Activated CD4-positive, alpha-beta T cell treated with anti-CD3 and anti-CD28 coated beads, Interleukin-2, Interleukin-4, amounts not matched to agents 100 ng/mL and 50 ng/mL, durations not matched to agents 16 hours and 8 hours (primary cell): ENCODE data around the gene RYR2.
A peak's percentile ranks its signal among the peaks of the same experiment; 100 is the strongest.
"Not testable (repeated sequence)": the region's sequence is repeated elsewhere in the genome, so short reads cannot be mapped to it uniquely, and the experiment has no call there.

Source experiments
- DNase-seq: peaks from one replicate; pipeline ENCODE4 v3.0.0-alpha.2; 2020; ENCODE audit warnings: low spot score

RYR2 gene

DNA sequence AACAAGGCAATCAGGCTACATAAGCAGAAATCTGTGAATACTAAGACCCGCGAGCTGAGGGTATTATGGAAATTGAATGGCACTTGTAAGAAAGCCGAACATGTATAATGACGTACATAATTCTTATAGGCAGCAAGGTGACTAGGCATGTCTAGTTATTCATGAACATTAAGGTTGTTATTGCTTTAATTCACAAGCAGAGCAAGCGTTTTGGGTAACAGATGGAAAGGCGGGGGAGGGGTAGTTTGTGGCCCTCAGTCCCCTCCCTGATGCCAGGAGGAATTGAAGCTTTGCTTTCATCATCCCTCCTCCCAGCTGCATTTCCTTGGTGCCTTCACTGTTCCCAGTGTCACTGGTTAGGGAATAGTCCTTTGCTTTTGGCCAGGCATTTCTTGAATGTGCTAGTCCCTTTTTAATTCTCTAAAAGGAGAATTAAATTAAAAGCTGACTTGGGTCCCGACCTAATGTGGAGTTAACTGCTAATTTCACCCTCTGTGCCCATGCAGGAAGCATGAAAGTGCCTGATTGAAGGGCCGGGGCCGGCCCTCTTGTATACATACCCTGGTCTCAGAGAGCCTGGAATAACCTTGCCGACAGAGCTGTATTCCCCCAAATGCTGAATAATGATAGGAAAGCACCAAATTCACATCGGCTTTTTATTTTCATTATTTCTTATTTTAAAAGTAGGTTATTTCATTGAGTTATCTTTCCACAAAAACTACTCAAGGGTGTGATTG lies 42.5 kb downstream of the RYR2 start:
- DNase-seq, result no peak

DNA sequence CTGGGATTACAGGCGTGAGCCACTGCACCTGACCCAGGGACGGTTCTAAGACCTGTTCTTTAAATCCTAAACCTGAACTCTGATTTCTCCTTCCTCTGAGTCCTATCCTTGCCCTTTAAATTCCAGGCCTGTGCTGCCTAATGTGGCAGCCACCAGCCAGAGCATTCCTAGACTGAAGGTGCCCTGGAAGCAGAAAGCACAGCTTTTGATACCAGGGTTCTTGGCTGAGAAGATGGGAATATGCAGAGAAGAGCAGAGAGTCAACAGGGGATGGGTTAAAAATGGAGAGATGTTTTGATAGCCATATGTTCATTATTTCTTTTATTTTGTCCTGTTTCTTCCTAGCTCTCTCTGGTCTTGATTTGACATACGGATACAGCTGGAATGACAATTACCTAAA lies 49.7 kb downstream of the RYR2 start:
- no peak for DNase-seq

DNA sequence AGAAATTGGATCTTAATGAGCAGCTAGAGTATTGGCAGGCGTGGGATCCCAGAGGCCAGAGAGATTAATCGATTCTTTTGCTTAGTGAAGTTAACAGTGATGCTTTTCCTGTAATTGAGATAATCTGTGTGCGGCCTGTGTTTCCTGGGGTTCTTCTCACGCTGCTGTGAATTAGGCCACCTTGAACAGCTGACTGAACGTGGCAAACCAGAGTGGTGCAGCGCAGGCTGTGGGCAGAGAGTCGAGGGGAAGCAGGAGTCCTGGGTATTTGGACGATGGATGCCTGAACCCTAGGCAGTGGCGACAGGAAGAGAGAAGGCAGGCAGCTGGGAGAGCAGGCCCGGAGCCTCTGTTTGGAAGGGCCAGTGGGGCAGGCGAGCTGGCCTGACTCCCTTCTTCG lies 51.7 kb downstream of the RYR2 start:
- DNase-seq, result no peak

DNA sequence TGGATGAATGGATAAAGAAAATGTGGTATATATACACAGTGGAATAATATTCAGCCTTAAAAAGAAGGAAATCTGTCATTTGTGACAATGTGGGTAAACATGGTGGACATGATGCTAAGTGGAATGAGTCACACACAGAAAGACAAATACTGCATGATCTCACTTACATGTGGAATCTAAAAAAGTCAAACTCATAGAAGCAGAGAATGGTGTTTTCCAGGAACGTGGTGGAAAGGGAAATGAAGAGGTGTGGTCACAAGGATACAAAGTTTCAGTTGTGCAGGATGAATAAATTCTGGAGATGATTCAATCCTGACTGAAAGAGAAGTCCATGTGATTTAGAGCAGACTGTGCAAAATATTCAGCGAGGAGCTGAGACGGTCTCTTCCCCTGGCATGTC lies 56.6 kb downstream of the RYR2 start:
- no peak for DNase-seq

DNA sequence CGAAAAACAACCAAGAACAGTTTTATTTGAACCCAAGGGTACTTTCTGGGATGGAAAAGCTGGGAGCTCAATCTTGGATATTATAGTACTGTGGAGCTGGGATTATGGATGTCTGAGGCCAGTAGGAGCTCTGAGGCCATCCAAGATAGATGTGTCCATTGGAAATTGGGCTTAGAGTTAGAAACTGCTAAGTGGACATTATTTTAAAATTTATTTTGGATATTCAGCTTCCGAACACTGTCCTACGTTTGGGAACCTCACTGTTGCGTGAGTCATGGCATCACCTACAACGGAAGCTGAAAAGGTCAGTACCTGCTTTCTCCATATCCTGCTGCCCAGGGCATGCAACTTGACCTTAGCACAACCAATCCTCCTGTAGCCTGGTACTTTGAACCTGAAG lies 61.0 kb downstream of the RYR2 start:
- no peak for DNase-seq

DNA sequence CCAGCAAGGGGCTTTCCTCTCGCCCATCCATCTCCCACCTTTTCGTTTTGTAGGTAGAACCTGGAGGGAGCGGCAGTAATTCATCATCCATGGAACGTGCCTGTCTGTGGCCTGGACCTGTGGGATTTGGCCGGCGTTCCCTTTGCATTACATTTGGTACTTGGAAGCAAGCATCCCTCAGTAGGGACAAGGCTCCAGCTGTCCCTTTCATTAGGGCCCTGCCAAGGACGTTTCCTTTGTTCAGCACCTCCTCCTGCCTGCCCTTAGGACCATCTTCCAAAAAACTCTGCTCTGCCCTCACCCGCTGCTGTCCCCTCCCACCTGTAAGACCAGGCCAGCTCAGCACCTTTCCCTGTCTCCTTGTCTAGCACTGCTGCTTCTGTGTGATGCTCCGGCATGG lies 62.1 kb downstream of the RYR2 start:
- DNase-seq, result no peak

DNA sequence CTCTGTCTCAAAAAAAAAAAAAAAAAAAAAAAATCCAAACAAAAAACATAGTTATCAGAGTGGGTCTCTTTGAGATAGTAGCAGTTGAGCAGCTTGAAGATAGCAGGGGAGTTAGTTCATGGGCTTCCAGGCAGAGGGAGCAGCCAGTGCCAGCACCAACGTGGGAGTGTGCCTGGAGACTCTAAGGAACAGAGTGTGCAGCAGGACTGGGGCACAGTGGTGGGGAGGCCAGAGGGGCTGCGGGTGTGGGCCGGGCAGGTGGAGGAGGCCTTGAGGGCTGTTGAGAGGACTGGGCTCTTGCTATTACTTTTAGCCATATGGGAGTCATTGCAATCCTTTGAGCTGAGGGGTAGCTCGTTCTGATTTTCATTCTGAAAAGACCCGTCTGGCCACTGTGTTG lies 63.8 kb downstream of the RYR2 start:
- no peak for DNase-seq

DNA sequence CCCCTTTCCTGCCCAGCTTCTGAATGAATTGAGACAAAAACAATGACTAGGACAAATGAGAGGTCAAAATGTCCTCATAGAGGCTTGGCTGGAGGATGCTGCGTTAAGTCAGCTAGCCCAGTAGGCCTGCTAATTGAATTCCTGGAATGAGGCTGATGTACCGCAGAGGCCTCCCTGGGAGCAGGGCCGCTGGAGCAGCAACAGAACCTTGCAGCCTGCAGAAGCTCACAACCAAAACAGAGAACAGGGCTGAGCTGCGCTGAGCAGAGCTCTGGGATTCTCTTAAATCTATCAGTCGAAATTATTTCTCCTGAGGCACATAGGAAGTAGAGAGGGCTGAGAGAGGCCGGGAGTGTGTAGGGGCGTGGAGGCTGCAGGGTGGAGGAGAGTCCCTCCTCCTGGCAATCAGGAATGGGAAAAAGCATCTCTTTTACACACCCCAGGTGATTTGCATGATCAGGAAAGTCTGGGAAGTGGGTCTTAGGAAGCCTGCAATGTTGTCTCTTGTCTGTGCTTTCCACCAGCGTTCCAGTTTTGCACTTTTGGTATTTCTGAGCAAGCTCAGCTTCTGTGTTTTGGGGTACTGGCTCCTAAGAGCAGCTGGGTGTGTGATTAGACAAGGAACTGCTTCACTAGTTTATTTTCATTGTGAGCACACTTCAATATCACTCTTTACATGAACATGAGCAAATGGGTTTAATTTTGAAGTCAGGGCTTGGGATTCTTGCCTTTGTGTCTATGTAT lies 66.5 kb downstream of the RYR2 start:
- DNase-seq, result no peak

DNA sequence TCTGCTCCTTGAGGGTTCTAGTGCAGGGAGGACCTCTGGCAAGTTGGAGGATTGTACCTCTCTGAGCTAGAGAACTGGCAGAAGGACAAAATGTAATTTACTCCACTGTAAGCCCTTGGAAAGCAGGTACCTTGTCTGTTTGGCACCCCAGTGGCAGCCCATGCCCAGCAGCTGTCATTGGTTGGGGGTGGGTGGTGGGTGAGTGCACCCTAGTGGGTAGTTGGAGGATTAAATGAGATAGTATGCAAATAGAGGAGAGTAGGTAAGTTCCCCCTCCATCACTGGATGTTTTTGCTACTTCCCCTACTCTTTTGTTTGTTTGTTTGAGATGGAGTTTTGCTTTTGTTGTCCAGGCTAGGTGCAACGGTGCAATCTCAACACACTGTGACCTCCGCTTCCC lies 69.8 kb downstream of the RYR2 start:
- DNase-seq, result no peak

DNA sequence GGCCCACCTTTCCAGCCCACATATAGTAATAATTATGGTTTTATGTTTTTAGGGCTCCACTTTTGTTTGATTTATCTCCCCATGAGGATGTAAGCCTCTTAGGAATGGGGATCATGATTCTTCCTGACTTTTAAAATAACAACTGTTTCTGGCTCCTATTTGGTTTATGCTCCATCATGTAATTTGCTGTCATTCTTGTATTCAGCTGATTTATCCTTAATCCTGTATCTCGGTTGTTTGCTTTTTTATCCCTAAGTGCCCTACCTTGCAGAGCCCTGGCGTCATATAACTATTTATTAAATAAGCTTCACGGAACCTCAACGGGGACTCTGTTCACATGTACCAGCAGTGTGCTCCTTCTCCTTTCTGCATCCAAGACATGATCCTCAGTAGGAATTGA lies 70.7 kb downstream of the RYR2 start:
- DNase-seq, result no peak

DNA sequence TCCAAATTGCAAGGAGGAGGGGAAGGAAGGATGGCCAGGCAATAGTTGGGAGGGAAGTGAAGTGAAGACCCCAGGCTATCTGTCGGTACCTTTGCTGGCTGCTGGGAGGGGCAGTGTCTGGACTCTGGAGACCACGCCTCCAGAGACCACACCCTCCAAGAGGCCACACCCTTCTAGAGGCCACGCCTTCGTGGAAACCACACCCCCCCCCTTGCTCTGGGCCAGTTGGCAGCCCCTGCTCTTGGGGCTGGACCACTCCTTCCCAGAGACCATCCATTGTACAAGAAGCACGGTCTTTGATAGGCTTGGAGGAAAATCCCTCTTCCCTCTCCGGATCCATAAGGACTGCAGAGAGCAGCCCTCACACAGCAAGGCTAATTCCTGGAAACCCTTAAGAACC lies 73.1 kb downstream of the RYR2 start:
- no peak for DNase-seq

DNA sequence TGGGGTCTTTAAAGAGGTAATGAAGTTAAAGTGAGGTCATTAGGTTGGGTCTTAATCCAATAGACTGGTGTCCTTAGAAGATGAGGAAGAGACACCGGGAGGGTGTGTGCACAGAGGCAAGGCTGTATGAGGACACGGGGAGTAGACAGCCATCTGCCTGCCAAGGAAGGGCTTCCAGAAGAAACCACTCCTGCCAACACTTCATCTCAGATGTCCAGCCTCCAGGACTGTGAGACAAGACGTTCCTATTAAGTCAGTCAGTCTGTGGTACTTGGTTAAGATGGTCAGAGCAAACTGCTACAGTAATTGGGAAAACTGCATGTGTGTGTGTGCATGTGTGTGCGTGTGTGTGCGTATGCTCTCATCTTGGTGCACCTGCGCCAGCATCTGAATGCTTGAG lies 77.1 kb downstream of the RYR2 start:
- DNase-seq, result no peak

DNA sequence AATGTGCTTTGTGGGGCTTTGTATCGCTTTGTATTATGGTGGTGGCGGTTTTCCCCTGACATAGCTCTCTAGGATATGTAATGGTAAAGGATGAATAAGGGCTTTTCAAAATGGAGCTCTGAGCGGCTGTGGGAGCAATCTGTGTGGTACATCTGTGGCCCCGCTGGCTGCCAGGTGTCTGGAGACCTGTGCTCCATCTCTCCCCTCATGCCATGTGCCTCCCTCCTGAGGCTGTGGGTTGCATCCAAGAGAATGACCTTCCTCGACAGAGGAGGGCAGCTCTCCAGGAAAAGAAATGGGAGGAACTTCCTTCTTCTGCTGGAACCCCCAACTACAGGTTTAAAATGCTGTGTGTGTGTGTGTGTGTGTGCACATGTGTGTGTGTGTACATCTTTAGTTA lies 78.7 kb downstream of the RYR2 start:
- no peak for DNase-seq

DNA sequence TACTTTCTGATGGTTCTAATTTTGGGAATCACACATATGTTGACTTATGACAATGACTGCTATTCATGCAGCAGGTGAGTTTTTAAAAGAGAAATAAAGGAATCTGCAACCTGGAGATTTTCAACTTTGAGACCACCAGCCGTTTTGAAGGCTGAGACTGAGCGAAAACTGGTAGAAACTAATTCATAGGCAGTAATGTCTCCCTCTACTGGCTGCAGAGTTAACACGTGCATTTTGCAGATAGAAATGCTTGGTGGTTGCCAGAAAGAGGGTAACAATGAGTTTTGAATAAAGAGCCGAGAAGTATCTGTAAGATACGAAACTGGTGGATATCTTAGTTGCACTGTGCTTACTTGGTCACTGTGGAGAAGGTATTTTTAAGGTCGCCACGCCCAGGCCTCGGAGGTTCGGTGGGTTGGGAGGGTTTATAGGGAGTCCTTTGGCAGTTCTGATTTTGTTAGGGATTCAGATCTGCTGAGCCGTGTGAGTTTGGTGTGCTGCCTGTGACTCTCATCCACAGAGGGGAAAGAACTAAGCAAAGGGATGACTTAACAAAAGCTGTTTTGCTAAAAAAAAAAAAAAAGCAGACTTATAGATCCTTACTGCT lies 83.0 kb downstream of the RYR2 start:
- DNase-seq, result peak; percentile 5

DNA sequence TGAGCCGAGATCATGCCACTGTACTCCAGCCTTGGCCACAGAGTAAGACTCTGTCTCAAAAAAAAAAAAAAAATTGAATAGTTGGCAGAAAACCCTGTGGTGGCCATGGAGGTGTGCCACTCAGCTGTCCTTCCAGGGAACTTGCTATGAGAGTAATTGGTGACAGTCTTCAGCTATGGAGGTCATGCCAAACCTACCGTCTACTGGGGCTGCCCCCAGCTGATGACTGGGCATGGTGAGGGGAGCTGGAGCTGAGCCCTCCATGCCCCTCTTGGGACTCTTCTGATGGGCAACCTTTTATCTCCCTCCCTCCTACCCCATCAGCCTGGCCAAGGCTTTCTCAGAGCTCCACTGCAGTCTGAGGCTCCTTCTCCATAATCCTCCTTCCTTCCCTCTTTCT lies 84.2 kb downstream of the RYR2 start:
- DNase-seq, result no peak

DNA sequence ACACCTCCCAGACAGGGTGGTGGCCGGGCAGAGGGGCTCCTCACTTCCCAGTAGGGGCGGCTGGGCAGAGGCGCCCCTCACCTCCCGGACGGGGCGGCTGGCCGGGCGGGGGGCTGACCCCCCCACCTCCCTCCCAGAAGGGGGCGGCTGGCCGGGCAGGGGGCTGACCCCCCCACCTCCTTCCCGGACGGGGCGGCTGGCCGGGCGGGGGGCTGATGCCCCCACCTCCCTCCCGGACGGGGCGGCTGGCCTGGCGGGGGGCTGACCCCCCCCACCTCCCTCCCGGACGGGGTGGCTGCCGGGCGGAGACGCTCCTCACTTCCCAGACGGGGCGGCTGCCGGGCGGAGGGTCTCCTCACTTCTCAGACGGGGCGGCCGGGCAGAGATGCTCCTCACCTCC lies 85.3 kb downstream of the RYR2 start:
- DNase-seq, result not testable (repeated sequence)

DNA sequence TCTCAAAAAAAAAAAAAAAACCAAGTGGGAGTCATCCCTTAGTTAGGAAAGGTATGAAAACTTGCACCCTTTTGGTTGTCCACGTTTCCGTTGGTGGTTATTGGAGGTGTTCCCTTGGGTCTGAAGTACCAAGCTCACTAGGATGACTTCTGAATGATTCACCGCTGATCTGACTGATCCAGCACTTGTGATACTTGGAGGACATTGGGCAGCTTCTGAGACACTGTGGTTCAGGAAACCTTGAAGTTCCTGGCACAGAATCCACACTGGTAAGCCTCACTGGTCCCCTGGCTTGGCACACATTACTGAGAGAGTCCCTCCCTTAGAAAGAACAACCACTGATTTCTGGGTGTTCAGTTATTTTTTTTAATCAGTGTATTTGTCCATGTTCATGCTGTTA lies 91.9 kb downstream of the RYR2 start:
- no peak for DNase-seq

DNA sequence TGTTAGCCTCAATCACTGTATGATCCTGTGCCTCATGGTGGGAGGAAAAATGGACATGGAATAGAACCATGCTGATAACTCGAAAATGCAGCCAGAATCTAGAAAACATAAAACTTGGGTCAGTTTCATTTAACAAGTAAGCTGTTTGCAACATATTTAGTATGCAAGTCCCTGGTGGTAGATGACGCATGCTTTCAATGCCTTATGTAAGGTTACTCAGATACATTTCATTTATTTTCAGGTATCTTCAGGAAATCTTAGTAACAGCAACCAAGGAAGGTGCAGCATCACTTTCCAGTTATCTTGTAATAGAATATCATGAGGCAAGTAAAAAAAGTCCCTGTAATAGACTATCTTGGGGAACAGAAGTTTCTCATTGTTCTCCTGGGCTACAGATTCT lies 92.9 kb downstream of the RYR2 start:
- no peak for DNase-seq

DNA sequence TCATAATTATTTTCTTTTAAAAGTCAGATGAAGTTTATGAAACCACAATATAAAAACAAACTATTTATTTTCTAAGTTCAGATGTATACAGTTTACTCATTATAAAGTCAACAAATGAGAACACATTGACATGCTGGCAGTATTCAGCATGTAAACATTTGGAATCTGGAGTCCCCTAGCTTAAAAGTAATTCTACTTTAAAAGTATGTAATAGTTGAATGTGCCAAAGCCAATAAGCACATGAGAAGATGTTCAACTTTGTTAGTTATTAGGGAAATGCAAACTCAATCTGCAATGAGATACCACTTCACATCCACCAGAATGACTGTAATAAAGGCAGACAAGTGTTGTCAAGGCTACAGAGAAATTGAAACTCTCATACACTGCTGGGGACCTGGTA lies 96.6 kb downstream of the RYR2 start:
- no peak for DNase-seq

DNA sequence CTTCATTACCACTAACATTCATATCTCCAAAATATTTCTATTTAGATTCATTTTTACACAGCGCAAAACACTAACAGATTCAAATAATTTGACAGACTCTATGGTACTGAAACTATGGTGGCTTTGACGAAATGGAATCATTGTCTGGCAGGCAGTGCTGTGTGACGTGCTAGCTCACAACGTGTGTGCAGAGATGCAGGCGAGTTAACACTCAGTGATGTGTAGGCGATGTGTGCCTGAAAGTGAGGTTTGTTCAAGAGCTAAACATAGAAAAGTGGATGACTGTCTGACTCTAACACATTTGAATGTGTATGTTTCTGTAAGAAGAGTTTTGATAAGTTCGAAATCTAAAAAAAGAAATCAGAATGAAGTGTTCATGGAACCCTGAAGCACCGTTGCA lies 97.7 kb downstream of the RYR2 start:
- DNase-seq, result no peak

DNA sequence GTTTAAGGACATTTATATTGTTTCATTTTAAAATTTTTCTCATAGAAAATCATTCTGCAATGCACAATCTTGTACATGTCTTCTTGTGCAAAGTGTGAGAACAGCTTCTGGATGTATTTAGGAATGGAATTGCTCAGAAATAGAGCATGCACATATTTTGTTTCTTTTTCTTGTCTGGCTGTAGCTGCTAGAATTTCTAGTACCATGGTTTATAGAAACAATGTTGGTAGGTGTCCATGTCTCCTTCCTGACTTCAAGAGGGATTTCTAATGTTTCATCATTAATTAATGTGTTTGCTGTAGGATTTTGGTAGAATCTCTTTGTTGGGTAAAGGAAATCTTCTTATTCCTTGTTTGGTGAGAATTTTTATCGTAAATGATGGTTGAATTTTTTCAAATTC lies 99.0 kb downstream of the RYR2 start:
- DNase-seq, result no peak

DNA sequence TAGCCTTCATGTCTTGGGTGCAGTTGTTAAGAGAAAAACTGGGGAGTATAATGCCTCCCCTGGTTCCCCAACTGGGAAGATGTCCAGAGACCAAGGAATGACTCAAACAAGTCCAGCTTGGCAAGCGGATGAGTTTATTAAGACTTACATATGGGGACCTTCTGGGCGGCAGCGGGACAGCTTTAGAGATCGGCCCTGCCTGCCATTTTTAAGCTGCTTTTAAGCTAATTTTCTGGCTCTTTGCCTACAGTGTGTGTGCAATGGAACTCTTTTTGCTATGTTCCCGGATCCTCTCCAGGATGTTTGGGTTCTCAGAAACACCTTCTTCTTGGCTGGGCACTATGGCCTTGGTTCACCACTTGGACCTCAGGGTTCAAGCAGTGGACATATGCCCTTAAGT lies 99.5 kb downstream of the RYR2 start:
- DNase-seq, result no peak

DNA sequence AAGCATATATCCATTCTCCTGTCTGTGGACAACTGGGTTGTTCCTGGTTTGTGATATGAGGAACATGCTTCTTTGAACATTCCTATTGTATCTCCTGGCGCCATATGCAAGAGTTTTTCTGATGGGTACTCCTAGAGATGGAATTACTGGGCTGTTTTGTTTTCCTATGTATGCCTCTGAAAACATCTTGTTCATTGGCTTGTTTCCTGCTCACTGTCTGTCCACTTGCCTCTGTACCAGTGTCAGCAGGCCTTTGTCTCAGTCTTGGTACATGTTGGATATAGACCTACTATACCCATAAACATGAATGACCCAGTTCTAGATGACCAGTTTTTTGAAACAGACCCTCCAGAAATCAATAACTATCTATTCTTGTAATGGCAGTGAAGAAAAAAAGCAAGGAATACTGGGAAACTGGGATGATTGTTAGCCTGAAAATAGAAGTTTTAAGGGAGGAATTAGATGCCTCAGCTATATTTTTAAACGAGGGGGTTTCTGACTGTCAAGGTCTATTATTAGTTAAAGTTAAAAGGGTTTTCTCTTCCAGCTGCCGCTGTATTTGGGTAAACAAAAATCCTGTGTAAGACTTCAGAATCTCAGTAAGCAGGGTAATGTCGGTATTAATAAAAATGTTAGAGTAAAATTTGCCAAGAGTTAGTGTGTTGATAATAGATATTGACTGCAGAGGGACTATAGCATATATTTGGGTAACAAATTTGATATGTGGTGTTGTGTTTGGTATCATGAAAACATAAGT lies 103.6 kb downstream of the RYR2 start:
- DNase-seq, result no peak
